Vagina (tissue), 2 donors: ENCODE measurements around the gene SRRM1.

Experiments
- POLR2A ChIP-seq, 2 donors: fragments of 450-650 bp; IDR thresholded peaks; one replicate each; pipeline ENCODE4 v1.6.1; 2017; ENCODE audit warnings: antibody characterized with exemption in 2 of 2, mild to moderate bottlenecking in 2 of 2, moderate library complexity in 2 of 2
- TF ChIP-seq, protein P1 (sequence below), 3 experiments: fragments of 450-650 bp in 2 of 3; fragments of 200-600 bp in 1 of 3; sonication (generic) in 1 of 3; IDR thresholded peaks; one replicate each; pipeline ENCODE4 v1.5.1; 2017 to 2019; ENCODE audit warnings: antibody characterized with exemption in 3 of 3, mild to moderate bottlenecking in 2 of 3, moderate library complexity in 2 of 3

DNA sequence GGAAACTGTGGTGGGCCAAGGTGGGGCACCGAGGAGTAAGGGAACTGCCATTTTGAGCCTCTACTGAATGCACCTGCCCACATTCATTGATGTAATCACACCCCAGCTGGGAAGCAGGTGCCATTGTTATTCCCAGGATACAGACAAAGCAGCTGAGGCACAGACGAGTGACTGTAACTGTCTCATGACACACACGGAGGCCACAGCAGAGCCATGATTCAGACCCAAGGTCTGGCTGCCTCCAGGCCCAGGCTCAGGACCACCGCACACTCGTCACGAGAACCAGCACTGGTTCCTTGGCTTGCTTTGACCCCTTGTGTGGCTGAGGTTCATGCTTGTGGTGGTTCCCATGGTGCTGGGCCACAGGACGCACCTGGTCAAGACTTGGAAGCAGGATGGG lies 56.5 kb downstream of the SRRM1 start:
- TF ChIP-seq POLR2A (IDR thresholded peaks at IDR 0.05): no peak
- TF ChIP-seq, protein P1, sequence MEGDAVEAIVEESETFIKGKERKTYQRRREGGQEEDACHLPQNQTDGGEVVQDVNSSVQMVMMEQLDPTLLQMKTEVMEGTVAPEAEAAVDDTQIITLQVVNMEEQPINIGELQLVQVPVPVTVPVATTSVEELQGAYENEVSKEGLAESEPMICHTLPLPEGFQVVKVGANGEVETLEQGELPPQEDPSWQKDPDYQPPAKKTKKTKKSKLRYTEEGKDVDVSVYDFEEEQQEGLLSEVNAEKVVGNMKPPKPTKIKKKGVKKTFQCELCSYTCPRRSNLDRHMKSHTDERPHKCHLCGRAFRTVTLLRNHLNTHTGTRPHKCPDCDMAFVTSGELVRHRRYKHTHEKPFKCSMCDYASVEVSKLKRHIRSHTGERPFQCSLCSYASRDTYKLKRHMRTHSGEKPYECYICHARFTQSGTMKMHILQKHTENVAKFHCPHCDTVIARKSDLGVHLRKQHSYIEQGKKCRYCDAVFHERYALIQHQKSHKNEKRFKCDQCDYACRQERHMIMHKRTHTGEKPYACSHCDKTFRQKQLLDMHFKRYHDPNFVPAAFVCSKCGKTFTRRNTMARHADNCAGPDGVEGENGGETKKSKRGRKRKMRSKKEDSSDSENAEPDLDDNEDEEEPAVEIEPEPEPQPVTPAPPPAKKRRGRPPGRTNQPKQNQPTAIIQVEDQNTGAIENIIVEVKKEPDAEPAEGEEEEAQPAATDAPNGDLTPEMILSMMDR (IDR thresholded peaks at IDR 0.05): no peak
